K562 (cell line): Measurements from ENCODE around the gene SRC.

Experiments
- CBX3 ChIP-seq, 2 experiments: IDR thresholded peaks; 1 replicate in 1 of 2; 2 replicates in 1 of 2; pipeline ENCODE4 v1.6.1; 2012; ENCODE audit warnings: inconsistent platforms in 2 of 2, low read length in 2 of 2, borderline replicate concordance in 1 of 2, control low read depth in 1 of 2
- CEBPB ChIP-seq: fragments of 450-650 bp; IDR thresholded peaks from 2 replicates; pipeline ENCODE4 v1.6.1; 2016; ENCODE audit warnings: missing genetic modification characterization, missing compliant biosample characterization
- NFYB ChIP-seq: IDR thresholded peaks from 2 replicates; pipeline ENCODE4 v1.6.1; 2011; ENCODE audit warnings: mild to moderate bottlenecking, moderate library complexity; ENCODE audit not compliant: insufficient read length; ENCODE audit errors: extremely low read depth
- POLR2A ChIP-seq: fragments of 450-650 bp; conservative IDR thresholded peaks from 2 replicates; pipeline ENCODE4 v1.6.1; 2016
- POLR2AphosphoS5 ChIP-seq: IDR thresholded peaks from 2 replicates; pipeline ENCODE4 v1.6.1; 2011; ENCODE audit warnings: mild to moderate bottlenecking, low read depth, low read length, moderate library complexity; ENCODE audit not compliant: control insufficient read depth, insufficient read depth
- SMAD1 ChIP-seq: fragments of 150-350 bp; IDR thresholded peaks from 2 replicates; pipeline ENCODE4 v1.6.1; 2014; ENCODE audit warnings: low read length, low read depth; ENCODE audit not compliant: partially characterized antibody
- TARDBP ChIP-seq: fragments of 450-650 bp; IDR thresholded peaks from 2 replicates; pipeline ENCODE4 v1.6.1; 2016
- ZNF12 ChIP-seq: sonication (generic); formaldehyde crosslinking; IDR thresholded peaks from 2 replicates; pipeline ENCODE4 v1.4.0; 2020; ENCODE audit warnings: mild to moderate bottlenecking, missing genetic modification reagents
- TF ChIP-seq, protein P1 (sequence below), 3 experiments: IDR thresholded peaks in 2 of 3; conservative IDR thresholded peaks in 1 of 3; 2 replicates each; pipeline ENCODE4 v1.5.1; 2011 to 2012; ENCODE audit warnings: low read length in 3 of 3, mild to moderate bottlenecking in 3 of 3, control low read depth in 2 of 3, improper control_type of control experiment in 1 of 3, inconsistent platforms in 1 of 3, low read depth in 1 of 3, mixed read lengths in 1 of 3, moderate library complexity in 1 of 3; ENCODE audit not compliant: insufficient read depth in 2 of 3
- TF ChIP-seq, protein P2 (sequence below): fragments of 450-650 bp; IDR thresholded peaks from 2 replicates; pipeline ENCODE4 v1.6.1; 2016; ENCODE audit warnings: antibody characterized with exemption

DNA sequence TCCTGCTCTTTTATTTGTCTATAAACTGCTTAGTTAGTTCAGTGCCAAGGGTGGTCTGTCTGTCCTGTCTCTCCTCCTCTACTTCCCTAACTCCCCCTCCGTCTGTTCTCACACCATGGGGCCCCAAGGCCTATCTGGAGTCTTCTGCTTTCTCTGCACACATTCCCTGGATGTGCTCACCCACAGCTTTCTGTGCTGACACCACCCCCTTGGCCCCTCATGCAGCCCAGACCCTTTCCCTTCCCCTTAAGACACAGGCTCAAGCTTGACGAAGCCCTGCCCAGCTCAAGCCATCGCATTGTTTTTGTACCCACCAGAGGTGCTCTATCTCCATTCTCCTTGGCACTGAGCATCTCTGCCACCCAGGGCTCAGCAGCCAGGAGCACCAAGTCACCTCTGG, 97.0 kb downstream of the SRC start:
- no peak for TF ChIP-seq POLR2A
- TF ChIP-seq CEBPB (tag): no peak
- no peak for TF ChIP-seq CBX3 (IDR thresholded peaks at IDR 0.05; ENCODE audit: borderline replicate concordance in 1 of 2, low read length in 2 of 2)
- TF ChIP-seq ZNF12 (CRISPR knock-in tag): no peak
- TF ChIP-seq, protein P1, sequence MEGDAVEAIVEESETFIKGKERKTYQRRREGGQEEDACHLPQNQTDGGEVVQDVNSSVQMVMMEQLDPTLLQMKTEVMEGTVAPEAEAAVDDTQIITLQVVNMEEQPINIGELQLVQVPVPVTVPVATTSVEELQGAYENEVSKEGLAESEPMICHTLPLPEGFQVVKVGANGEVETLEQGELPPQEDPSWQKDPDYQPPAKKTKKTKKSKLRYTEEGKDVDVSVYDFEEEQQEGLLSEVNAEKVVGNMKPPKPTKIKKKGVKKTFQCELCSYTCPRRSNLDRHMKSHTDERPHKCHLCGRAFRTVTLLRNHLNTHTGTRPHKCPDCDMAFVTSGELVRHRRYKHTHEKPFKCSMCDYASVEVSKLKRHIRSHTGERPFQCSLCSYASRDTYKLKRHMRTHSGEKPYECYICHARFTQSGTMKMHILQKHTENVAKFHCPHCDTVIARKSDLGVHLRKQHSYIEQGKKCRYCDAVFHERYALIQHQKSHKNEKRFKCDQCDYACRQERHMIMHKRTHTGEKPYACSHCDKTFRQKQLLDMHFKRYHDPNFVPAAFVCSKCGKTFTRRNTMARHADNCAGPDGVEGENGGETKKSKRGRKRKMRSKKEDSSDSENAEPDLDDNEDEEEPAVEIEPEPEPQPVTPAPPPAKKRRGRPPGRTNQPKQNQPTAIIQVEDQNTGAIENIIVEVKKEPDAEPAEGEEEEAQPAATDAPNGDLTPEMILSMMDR (IDR thresholded peaks at IDR 0.05 in 2 of 3, conservative IDR thresholded peaks at IDR 0.05 in 1 of 3; ENCODE audit: insufficient read depth in 2 of 3, low read depth in 1 of 3, low read length in 3 of 3): no peak
- TF ChIP-seq TARDBP: no peak
- no peak for TF ChIP-seq SMAD1
- no peak for TF ChIP-seq POLR2AphosphoS5
- TF ChIP-seq, protein P2, sequence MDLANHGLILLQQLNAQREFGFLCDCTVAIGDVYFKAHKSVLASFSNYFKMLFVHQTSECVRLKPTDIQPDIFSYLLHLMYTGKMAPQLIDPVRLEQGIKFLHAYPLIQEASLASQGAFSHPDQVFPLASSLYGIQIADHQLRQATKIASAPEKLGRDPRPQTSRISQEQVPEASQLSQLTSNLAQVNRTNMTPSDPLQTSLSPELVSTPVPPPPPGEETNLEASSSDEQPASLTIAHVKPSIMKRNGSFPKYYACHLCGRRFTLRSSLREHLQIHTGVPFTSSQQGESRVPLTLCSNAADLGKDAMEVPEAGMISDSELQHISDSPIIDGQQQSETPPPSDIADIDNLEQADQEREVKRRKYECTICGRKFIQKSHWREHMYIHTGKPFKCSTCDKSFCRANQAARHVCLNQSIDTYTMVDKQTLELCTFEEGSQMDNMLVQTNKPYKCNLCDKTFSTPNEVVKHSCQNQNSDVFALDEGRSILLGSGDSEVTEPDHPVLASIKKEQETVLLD: no peak
- TF ChIP-seq NFYB: no peak
